Measurements from ENCODE around the gene ZNF283. TPM values are rescaled to one million over a fixed set of nuclear protein-coding genes. Genes with fewer than 3 reads are reported as not detected.

Gene ZNF283
- total RNA-seq, 3 donors from 2014 or later: 6.9 to 19.6 (median 13.8) TPM

DNA sequence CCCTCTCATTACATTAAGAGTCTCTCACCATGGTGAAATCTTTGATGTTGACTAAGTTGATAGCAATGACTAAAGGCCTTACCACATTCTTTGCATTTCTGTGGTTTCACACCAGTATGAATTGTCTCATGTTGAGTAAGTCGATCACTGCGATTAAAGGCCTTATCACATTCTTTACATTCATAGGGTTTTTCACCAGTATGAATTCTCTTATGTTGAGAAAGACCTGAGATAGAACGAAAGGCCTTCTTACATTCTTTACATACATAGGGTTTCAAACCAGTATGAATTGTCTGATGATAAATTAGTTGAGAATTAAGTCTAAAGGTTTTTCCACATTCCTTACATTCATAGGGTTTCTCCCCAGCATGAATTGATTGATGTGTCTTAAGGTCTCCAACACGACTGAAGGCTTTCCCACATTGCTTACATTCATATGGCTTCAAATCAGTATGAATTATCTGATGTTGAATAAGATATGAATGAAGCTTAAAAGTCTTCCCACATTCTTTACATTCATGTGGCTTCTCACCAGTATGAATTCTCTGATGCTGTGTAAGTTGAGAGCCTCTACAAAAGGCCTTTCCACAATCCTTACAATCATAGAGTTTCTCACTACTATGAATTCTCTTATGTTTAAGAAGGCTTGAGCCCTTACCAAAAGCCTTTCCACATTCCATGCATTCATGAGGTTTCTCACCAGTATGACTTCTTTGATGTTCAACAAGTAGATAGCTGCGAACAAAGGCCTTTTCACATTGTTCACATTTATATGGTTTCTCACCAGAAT, 45.6 kb downstream of the ZNF283 start:
- H3K27me3 ChIP-seq: no peaks in the 10 kb centered on the region
- H3K4me3 ChIP-seq: no peak overlapping the region
- intact Hi-C loops (cut with DNase I; ENCODE audit: low total_unique reads): no loop called here
- peaks cover 5% of the 10 kb centered on the region for H3K36me3 ChIP-seq
- no peak for TF ChIP-seq POLR2AphosphoS5 (IDR thresholded peaks at IDR 0.05)
- no peak for TF ChIP-seq POLR2A (IDR thresholded peaks at IDR 0.05)
- TF ChIP-seq CTCF (IDR thresholded peaks at IDR 0.05): no peak
- peaks cover 51 to 96% of the 10 kb centered on the region in 2 donors for H3K9me3 ChIP-seq
- no peaks in the 10 kb centered on the region for H3K4me1 ChIP-seq
- H3K27ac ChIP-seq: no peak overlapping the region
- DNase-seq (ENCODE audit: low spot score in 2 of 2): no peak

GRCh38 chr19:43880483-43880882, 53.4 kb downstream of the ZNF283 start:
- DNase-seq (ENCODE audit: low spot score in 2 of 2): no peak
- intact Hi-C loops (cut with DNase I; ENCODE audit: low total_unique reads): no loop called here
- Histone ChIP-seq H3K4me1 (no peaks in the 10 kb centered on the region), H3K27me3 (no peaks in the 10 kb centered on the region), H3K4me3 (no peak overlapping the region), H3K9me3 (peaks cover 77 to 90% of the 10 kb centered on the region in 2 donors), H3K27ac (no peak overlapping the region), H3K36me3 (peaks cover 3% of the 10 kb centered on the region)
- TF ChIP-seq POLR2AphosphoS5 (IDR thresholded peaks at IDR 0.05) (no peak), CTCF (IDR thresholded peaks at IDR 0.05) (no peak), POLR2A (IDR thresholded peaks at IDR 0.05) (no peak)

GRCh38 chr19:43883864-43884263, 56.7 kb downstream of the ZNF283 start, which contains the start of gene ZNF404:
ZNF404 (minus strand) TSS chr19:43883964.
- DNase-seq (ENCODE audit: low spot score in 2 of 2): no peak
- no peak within 1 kb of the TSS for H3K4me3 ChIP-seq
- H3K36me3 ChIP-seq: peaks cover 6% of the 10 kb centered on the region
- intact Hi-C loops (cut with DNase I; ENCODE audit: low total_unique reads): no loop called here
- peaks cover 81 to 97% of the 10 kb centered on the region in 2 donors for H3K9me3 ChIP-seq
- no peaks in the 10 kb centered on the region for H3K4me1 ChIP-seq
- no peak within 1 kb of the TSS for H3K27ac ChIP-seq
- TF ChIP-seq POLR2A (IDR thresholded peaks at IDR 0.05) (no peak), POLR2AphosphoS5 (IDR thresholded peaks at IDR 0.05) (no peak), CTCF (IDR thresholded peaks at IDR 0.05) (no peak)
- no peaks in the 10 kb centered on the region for H3K27me3 ChIP-seq

GRCh38 chr19:43895727-43896308, 68.7 kb downstream of the ZNF283 start:
- H3K9me3 ChIP-seq: peaks cover 32 to 75% of the 10 kb centered on the region in 2 donors
- H3K27me3 ChIP-seq: no peaks in the 10 kb centered on the region
- H3K4me1 ChIP-seq: no peaks in the 10 kb centered on the region
- DNase-seq (ENCODE audit: low spot score in 2 of 2): no peak
- H3K27ac ChIP-seq: no peak overlapping the region
- no peak overlapping the region for H3K4me3 ChIP-seq
- intact Hi-C loops (cut with DNase I; ENCODE audit: low total_unique reads): no loop called here
- no peaks in the 10 kb centered on the region for H3K36me3 ChIP-seq
- no peak for TF ChIP-seq POLR2A (IDR thresholded peaks at IDR 0.05)
- TF ChIP-seq CTCF (IDR thresholded peaks at IDR 0.05): no peak
- TF ChIP-seq POLR2AphosphoS5 (IDR thresholded peaks at IDR 0.05): no peak

Other genes starting within 250 kb of the ZNF283 start
- 10 to 100 TPM; 14.9 to 17.4 (median 16.1) TPM for gene IRGQ, start 231.2 kb upstream of the ZNF283 start, total RNA-seq
- 10 to 100 TPM; 14.2 to 18.0 (median 14.8) TPM for gene ZNF576, start 230.7 kb upstream of the ZNF283 start, total RNA-seq
- 1 to 10 TPM in 1 of 3 donors, under 1 TPM in 2; 0.32 to 1.6 (median 0.33) TPM for gene SRRM5, start 215.2 kb upstream of the ZNF283 start, total RNA-seq
- gene ZNF428, start 207.7 kb upstream of the ZNF283 start, total RNA-seq: 10 to 100 TPM; 24.7 to 31.1 (median 28.2) TPM
- gene CADM4, start 187.5 kb upstream of the ZNF283 start, total RNA-seq: 10 to 100 TPM in 2 of 3 donors, 1 to 10 TPM in 1; 2.1 to 20.8 (median 18.0) TPM
- gene PLAUR, start 157.2 kb upstream of the ZNF283 start, total RNA-seq: 10 to 100 TPM; 13.3 to 61.0 (median 21.3) TPM
- not detected for gene IRGC, start 111.2 kb upstream of the ZNF283 start, total RNA-seq
- gene SMG9, start 72.4 kb upstream of the ZNF283 start, total RNA-seq: 10 to 100 TPM; 10.6 to 29.9 (median 20.6) TPM
- gene KCNN4, start 46.3 kb upstream of the ZNF283 start, total RNA-seq: 10 to 100 TPM in 2 of 3 donors, 1 to 10 TPM in 1; 1.9 to 61.9 (median 28.2) TPM
- gene LYPD5, start 24.9 kb upstream of the ZNF283 start, total RNA-seq: 1 to 10 TPM in 2 of 3 donors, under 1 TPM in 1; 0.48 to 7.2 (median 6.2) TPM
- gene ZNF404, start 56.6 kb downstream of the ZNF283 start, total RNA-seq: 1 to 10 TPM; 1.1 to 5.9 (median 3.6) TPM
- gene ZNF45, start 108.0 kb downstream of the ZNF283 start, total RNA-seq: 10 to 100 TPM in 2 of 3 donors, 1 to 10 TPM in 1; 9.8 to 29.7 (median 19.3) TPM
- 10 to 100 TPM in 1 of 3 donors, 1 to 10 TPM in 2; 4.5 to 11.7 (median 7.2) TPM for gene ZNF221, start 123.9 kb downstream of the ZNF283 start, total RNA-seq
- 10 to 100 TPM in 2 of 3 donors, 1 to 10 TPM in 1; 6.1 to 17.4 (median 15.1) TPM for gene ZNF155, start 156.9 kb downstream of the ZNF283 start, total RNA-seq
- gene ZNF230, start 175.6 kb downstream of the ZNF283 start, total RNA-seq: 1 to 10 TPM; 3.0 to 8.3 (median 5.6) TPM
- gene ZNF222, start 198.1 kb downstream of the ZNF283 start, total RNA-seq: 1 to 10 TPM; 1.8 to 3.8 (median 2.9) TPM
- 10 to 100 TPM in 1 of 3 donors, 1 to 10 TPM in 2; 2.6 to 12.3 (median 5.6) TPM for gene ZNF223, start 224.7 kb downstream of the ZNF283 start, total RNA-seq
- 1 to 10 TPM; 1.1 to 4.2 (median 2.9) TPM for gene ZNF284, start 244.8 kb downstream of the ZNF283 start, total RNA-seq

Data from breast epithelium (tissue), 4 donors.